Measurements from ENCODE around the gene PLGRKT. TPM values are rescaled to one million over a fixed set of nuclear protein-coding genes. Genes with fewer than 3 reads are reported as not detected.

PLGRKT gene
- total RNA-seq, 1 experiment from 2014 or later = 30.9 TPM

GRCh38 chr9:5388026-5388819 lies 49.5 kb downstream of the PLGRKT start:
- ChIA-PET POLR2A (ENCODE audit: low non-redundant PET) (no interaction called here), CTCF (no interaction called here)
- TF ChIP-seq CTCF (conservative IDR thresholded peaks at IDR 0.05; ENCODE audit: low read depth, low read length) (no peak), EZH2 (IDR thresholded peaks at IDR 0.05; ENCODE audit: borderline replicate concordance, low read depth, low read length, poor library complexity, severe bottlenecking) (no peak)
- DNase-seq (ENCODE audit: low spot score) = no peak
- no peaks in the 10 kb centered on the region for H3K4me1 ChIP-seq (ENCODE audit: insufficient read depth, low read length, poor library complexity, severe bottlenecking)
- no peak overlapping the region for H3K4me3 ChIP-seq (ENCODE audit: low read depth, low read length, poor library complexity, severe bottlenecking)
- no peak overlapping the region for H3K27ac ChIP-seq (ENCODE audit: low read depth, low read length, poor library complexity, severe bottlenecking)
- H3K36me3 ChIP-seq (ENCODE audit: insufficient read depth, low read length, poor library complexity, severe bottlenecking) = no peaks in the 10 kb centered on the region
- H3K9me3 ChIP-seq (ENCODE audit: low read depth, low read length, poor library complexity, severe bottlenecking) = no peaks in the 10 kb centered on the region
- BruUV-seq (replicated peaks) = no TSS peak
- H3K27me3 ChIP-seq (replicated peaks; ENCODE audit: insufficient read depth, low read depth, low read length, poor library complexity) = no peaks in the 10 kb centered on the region
- intact Hi-C loops (cut with micrococcal nuclease; ENCODE audit: unreplicated experiment) = no loop called here

GRCh38 chr9:5384436-5384835 lies 53.3 kb downstream of the PLGRKT start:
- H3K36me3 ChIP-seq (ENCODE audit: insufficient read depth, low read length, poor library complexity, severe bottlenecking) = no peaks in the 10 kb centered on the region
- no peaks in the 10 kb centered on the region for H3K9me3 ChIP-seq (ENCODE audit: low read depth, low read length, poor library complexity, severe bottlenecking)
- ChIA-PET CTCF (no interaction called here), POLR2A (ENCODE audit: low non-redundant PET) (no interaction called here)
- no TSS peak for BruUV-seq (replicated peaks)
- no peaks in the 10 kb centered on the region for H3K27me3 ChIP-seq (replicated peaks; ENCODE audit: insufficient read depth, low read depth, low read length, poor library complexity)
- DNase-seq (ENCODE audit: low spot score) = no peak
- TF ChIP-seq CTCF (conservative IDR thresholded peaks at IDR 0.05; ENCODE audit: low read depth, low read length) (no peak), EZH2 (IDR thresholded peaks at IDR 0.05; ENCODE audit: borderline replicate concordance, low read depth, low read length, poor library complexity, severe bottlenecking) (no peak)
- H3K27ac ChIP-seq (ENCODE audit: low read depth, low read length, poor library complexity, severe bottlenecking) = no peak overlapping the region
- H3K4me1 ChIP-seq (ENCODE audit: insufficient read depth, low read length, poor library complexity, severe bottlenecking) = no peaks in the 10 kb centered on the region
- intact Hi-C loops (cut with micrococcal nuclease; ENCODE audit: unreplicated experiment) = no loop called here
- H3K4me3 ChIP-seq (ENCODE audit: low read depth, low read length, poor library complexity, severe bottlenecking) = no peak overlapping the region

GRCh38 chr9:5382479-5382878 lies 55.2 kb downstream of the PLGRKT start:
- CTCF ChIA-PET = no interaction called here
- DNase-seq (ENCODE audit: low spot score) = no peak
- intact Hi-C loops (cut with micrococcal nuclease; ENCODE audit: unreplicated experiment) = no loop called here
- H3K36me3 ChIP-seq (ENCODE audit: insufficient read depth, low read length, poor library complexity, severe bottlenecking) = no peaks in the 10 kb centered on the region
- POLR2A ChIA-PET (ENCODE audit: low non-redundant PET) = no interaction called here
- H3K27ac ChIP-seq (ENCODE audit: low read depth, low read length, poor library complexity, severe bottlenecking) = no peak overlapping the region
- H3K9me3 ChIP-seq (ENCODE audit: low read depth, low read length, poor library complexity, severe bottlenecking) = no peaks in the 10 kb centered on the region
- no peaks in the 10 kb centered on the region for H3K27me3 ChIP-seq (replicated peaks; ENCODE audit: insufficient read depth, low read depth, low read length, poor library complexity)
- no peak for TF ChIP-seq EZH2 (IDR thresholded peaks at IDR 0.05; ENCODE audit: borderline replicate concordance, low read depth, low read length, poor library complexity, severe bottlenecking)
- TF ChIP-seq CTCF (conservative IDR thresholded peaks at IDR 0.05; ENCODE audit: low read depth, low read length) = no peak
- H3K4me3 ChIP-seq (ENCODE audit: low read depth, low read length, poor library complexity, severe bottlenecking) = no peak overlapping the region
- H3K4me1 ChIP-seq (ENCODE audit: insufficient read depth, low read length, poor library complexity, severe bottlenecking) = no peaks in the 10 kb centered on the region
- no TSS peak for BruUV-seq (replicated peaks)
